Measurements from ENCODE around the gene MT1B.

The MT1B gene

DNA sequence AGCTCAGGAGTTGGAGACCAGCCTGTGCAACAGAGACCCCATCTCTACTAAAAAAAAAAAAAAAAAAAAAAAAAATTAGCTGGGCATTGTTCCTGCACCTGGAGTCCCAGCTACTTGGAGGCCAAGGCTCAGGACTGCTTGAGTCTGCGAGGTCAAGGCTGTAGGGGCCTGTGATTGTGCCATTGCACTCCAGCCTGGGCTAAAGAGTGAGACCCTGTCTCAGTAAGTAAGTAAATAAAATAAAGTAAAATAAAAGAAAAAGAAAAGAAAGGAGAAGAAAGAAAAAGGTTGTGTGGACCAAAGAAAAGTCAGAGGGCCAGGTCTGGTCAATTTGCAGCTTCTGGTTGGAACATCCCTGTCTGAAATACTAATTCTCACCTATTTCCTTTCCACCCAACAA, 48.9 kb downstream of the MT1B start:
- Mint-ChIP-seq H3K27me3 (no peaks in the 10 kb centered on the region), H3K4me3 (no peak overlapping the region), H3K36me3 (no peaks in the 10 kb centered on the region), H3K4me1 (peaks cover 10% of the 10 kb centered on the region), H3K27ac (no peak overlapping the region), H3K9me3 (no peaks in the 10 kb centered on the region)

DNA sequence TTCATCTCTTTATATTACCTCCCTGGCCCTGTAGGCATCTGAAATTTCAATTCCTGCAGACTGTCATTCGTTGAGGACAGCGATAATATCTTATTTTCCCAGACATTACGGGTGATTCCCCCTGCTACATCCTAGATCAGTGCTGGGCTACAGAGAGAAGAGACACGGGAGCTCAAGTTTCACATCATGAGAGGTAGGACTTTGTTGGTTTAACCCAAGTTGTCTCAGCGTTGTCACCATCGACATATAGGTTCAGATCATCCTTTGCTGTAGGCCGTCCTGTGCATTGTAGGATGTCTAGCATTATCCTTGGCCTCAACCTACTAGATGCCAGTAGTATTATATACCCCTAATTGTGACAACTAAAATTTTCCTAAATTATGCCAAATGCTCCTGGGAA, 49.8 kb downstream of the MT1B start:
- no peak overlapping the region for H3K4me3 Mint-ChIP-seq
- no peaks in the 10 kb centered on the region for H3K36me3 Mint-ChIP-seq
- no peaks in the 10 kb centered on the region for H3K27me3 Mint-ChIP-seq
- H3K9me3 Mint-ChIP-seq = no peaks in the 10 kb centered on the region
- H3K27ac Mint-ChIP-seq = no peak overlapping the region
- H3K4me1 Mint-ChIP-seq = peaks cover 10% of the 10 kb centered on the region
